GM21381 (cell line): ENCODE measurements around the gene ASCC3.

Experiments
- ATAC-seq: cut with Tn5 transposase; IDR thresholded peaks from one replicate; pipeline ENCODE4 v1.9.1; 2021; ENCODE audit warnings: mild to moderate bottlenecking, moderate library complexity; ENCODE audit not compliant: unreplicated experiment

Gene ASCC3

DNA sequence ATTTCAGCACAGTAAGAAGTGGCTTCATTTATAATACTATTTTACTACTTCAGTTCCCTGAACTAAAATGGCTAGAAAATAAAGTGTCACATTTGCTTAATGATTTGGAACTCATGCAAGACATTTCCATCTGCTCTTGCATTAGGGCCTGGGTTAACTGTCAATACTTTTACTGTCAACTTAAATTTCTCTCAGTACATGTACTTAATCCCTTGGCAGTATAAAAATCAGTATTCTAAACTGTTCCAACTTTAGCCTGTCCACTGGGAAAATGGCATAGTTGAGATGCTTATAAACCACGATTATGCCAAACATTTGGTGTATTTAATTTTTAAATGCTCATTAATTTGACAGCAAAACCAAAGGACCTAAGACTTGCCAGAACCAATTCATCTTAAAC, 154.5 kb downstream of the ASCC3 start:
- ATAC-seq, result no peak

DNA sequence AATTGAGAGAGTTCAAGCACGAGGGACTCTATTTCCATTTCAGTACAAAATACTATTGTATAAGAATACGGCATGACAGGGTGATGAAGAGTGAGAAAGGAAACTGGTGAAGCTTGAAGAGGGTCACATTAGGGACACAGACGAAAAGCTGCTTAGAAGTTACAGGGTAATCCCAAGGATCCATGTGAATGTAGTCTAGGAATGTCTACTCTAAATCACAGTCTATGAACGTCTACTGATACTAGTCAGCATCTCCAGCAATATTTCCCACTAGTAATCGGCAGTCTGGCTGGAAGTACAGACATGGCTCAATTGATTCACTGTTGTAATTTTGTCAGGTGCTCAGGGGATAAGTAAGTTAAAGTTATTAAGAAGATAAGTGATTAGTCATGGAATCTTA, 156.4 kb downstream of the ASCC3 start:
- ATAC-seq, result no peak

DNA sequence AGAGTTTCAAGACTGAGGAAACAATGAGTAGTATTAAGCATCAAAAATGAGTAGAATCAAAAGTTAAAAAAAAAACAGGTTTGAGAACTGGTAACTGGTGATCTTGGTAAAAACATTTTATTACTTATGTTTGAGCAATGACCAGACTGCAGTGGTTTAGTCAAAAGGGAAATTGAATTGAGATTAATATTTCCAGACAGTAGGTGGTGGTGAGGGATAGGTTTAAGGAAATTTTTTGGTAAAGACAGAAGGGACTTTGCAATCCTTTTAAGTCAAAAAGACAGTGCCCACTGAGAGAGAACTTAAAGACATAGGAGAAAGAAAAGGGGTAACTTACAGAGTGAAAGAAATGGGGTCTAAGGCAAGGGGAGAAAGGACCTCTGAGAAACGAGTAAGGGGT, 156.9 kb downstream of the ASCC3 start:
- no peak for ATAC-seq

DNA sequence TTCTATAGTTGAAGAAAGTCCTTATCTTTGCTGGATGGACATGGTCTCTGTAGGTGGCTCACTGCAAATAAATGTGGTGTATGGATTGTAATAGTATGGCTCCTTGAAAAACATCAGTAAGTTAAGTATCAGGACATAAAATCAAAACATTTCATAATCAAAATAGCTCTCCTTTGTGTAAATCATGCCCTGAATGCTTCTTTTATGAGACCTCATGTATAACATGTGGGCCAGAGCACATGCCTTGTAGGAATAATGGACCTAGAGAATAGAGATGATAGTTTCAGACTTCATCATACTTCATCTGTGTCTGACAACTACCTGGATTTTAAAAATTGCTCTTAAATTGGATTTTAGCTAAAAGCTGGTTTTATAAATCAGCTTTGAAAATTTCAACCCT, 159.9 kb downstream of the ASCC3 start:
- ATAC-seq, result no peak

DNA sequence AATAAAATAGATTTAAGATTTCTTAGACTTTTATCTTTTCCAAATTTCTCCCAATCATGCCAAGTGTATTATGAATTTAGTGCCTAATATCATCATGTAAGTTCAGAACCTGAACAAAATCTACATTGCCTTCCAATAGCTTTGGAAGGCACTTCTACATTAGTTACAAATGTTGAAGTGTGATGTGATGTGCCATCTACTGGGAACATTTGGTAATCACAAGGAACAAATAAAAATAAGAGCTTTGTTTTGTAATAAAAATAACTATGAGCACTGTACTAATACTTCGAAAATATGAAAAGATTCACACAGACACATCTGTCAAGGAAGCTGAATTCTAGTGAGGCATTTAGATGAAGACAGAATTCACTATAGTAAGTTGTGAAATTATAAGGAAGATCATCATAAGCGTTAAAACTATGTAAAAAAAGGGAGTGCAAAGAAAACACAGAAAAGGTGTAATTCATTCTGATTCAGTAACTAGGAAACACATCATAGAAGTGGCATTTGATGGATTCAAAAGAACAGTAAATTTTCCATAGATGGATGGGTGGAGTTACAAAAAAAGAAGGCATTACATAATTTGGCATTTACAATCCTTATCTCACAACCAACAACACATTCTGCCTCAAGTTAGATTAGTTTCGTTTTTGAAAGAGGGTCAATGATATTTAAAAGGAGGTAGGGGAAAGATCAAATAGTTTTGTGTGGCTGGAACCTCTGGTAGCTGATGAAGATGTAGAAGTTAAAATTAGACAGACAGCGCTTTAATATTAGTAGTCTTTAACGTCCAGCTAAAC, 161.0 kb downstream of the ASCC3 start:
- no peak for ATAC-seq

DNA sequence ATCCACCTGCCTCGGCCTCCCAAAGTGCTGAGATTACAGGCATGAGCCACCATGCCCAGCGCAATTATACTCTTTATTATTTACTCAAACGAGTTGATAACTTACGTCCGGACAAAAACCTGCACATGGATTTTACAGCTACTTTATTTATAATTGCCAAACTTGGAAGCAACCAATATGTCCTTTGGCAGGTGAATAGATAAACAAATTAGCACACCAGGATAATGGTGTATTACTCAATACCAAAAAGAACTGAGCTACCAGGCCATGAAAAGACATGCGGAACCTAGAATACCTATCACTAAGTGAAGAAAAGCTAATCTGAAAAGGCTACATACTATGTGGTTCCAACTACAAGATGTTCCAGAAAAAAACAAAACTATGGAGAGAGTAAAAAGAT, 168.1 kb downstream of the ASCC3 start:
- no peak for ATAC-seq

DNA sequence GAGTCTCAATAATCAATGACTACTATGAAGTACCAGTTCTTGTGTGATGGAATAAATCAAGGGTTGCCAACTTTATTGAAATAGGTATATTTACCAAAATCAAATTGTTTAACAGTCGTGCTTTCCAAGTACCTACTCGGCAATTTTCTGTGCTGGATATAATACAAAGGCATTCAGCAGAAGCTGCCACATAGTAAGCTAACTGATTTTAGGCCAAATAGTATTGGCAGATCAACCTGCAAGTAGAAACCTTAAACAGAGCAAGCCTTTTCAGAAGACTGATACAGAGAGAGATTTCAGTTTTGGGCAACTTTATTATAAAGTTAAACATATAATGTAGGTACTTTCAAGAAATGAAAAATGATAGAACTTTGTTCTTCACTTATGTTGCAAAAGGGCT, 174.6 kb downstream of the ASCC3 start:
- no peak for ATAC-seq

DNA sequence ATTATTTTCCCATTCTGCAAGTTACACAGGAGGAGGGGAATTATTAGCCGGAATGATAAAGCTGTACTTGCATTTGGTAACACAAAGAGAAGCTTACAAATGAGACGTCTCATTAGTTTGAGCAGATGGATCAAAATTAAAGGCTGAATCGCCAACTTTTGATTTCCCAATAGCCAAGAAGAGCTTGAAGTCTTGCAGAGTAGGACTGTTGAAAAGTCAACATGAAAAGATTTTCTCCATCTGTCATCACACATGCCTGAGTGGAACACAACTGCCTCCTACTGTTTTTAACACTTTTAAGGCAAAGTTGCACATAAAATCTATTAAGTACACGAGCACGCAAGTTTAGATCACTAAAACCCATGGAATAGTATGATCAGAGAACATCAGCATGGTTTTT, 176.2 kb downstream of the ASCC3 start:
- ATAC-seq, result no peak

DNA sequence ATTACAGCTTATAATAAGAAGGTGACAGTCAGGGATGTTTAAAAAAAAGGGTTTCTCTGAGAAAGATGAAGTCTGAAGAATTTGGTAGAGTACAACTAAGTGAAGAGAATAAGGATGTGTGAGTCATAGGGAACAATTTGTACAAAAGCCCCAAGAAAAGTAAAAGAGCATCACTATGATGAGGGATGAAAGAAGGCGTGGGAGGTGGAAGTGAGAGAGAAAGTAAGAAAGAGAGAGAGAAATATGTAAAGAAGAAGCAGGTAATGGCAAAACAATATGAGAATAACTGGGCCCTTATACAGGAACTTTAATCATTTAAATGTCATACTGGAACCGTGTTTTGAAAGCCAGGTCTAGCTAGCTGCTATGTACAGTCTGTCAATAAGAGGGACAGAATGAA, 179.4 kb downstream of the ASCC3 start:
- no peak for ATAC-seq

DNA sequence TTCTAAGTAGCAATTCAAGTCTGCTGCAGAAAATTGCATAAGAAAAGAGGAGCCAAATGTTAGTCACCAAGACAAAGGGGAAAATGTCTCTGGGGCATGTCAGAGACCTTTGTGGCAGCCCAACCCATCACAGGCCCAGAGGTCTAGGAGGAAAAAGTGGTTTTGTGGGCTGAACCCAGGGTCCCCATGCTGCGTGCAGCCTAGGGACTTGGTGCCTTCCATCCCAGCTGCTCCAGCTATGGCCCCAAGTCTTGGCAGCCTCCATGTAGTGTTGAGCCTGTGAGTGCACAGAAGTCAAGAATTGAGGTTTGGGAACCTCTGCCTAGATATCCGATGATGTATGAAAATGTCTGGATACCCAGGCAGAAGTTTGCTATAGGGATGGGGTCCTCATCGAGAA, 181.1 kb downstream of the ASCC3 start:
- no peak for ATAC-seq

DNA sequence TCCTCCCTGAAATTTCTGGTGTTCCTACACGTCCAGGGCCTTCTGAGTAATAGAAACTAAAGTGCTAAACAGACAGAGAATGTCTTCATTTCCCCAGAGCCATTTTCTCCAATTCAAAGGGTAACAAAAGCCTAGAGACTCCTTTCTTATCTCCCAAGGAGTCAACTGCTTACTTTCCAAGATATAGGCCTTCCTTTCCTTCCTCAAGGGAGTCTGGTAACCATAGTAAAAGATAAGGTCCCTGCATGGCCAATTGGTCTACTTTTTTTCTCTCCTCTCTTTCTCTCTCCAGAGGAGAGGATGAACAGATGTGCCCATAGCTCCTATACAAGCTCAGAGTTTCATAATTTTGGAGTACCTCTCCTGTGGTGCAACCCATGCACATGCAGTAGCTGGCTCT, 185.7 kb downstream of the ASCC3 start:
- no peak for ATAC-seq

DNA sequence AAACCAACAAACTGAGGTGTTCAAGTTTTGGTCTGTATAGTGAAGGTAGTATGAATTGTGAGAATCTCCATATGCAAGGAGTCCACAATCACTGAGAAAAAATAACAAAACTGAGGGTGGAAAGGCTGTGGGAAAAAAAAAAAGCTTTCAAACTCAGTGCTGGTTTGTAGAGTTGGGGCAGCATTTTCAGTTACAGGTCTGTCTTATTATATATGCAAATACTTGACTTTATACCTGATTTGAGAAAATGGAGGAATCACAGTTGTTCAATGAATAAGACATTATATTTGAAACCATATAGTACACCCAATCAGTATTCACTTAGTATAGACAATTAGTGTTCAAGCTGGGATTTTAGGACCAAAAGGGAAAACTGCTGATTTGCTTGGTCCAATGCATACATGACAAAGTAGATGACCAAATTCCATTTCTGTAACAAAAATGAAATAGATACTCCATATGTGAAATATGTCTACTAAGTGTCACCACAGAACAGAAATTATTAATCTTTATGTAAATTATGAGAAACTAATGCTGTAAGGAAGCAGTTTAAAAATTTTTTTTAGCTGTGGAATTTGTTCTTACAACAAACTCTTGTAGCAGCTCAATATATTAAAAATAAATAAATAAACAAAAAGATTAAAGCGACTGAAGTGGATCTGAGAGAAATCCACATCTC, 187.7 kb downstream of the ASCC3 start:
- peak; percentile 52 for ATAC-seq

DNA sequence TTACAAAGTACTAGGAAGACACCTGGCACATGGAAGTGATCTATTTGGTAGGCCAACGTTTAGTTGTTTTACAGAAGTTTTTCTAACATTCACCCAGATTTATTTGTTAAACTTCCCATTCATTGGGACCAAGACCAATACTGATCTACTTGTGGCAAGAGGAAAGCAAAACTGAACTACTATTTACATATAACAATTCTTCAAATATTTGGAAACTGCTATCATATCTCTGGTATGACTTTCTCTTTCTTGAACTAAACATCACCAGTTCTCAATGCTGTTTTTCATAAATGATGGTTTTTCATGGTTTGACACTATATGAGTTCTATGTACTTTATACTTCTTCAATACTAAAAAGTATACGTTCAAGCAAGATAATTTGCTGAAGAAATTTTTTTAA, 189.2 kb downstream of the ASCC3 start:
- ATAC-seq, result no peak

DNA sequence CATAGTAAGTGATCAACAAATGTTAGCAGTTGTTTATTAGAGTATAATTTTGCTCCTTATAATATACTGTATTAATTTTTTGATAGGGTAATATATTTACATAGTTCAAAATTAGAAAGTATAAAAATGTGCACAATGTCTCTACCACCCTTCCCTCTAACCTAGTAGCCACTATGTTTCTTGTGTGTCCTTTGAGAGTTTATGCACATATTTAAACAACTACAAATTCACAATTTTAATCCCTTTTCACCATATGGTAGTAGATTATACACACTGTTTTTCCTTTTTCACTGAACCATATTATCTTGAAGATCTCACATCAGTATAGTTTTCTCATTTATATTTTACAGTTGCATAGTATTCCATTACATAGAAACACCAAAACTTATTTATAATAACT, 194.9 kb downstream of the ASCC3 start:
- no peak for ATAC-seq

DNA sequence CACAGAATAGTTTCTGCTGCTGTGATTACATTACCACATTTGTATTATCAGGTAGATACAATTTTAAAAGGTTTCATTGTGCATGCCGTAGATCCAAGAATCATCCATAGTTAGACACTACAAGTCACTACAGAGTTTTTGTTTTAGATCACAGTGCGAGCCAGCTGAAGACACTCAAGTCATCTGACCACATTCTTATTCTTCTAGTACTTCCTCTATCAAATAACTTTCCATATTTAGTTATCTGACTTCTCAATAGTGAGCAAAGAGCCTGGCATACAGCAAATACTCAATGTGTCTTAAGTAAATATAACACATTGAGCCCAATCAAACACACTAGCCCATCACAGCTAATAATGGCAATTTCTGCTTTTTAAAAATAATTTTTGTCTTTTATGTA, 195.4 kb downstream of the ASCC3 start:
- no peak for ATAC-seq

DNA sequence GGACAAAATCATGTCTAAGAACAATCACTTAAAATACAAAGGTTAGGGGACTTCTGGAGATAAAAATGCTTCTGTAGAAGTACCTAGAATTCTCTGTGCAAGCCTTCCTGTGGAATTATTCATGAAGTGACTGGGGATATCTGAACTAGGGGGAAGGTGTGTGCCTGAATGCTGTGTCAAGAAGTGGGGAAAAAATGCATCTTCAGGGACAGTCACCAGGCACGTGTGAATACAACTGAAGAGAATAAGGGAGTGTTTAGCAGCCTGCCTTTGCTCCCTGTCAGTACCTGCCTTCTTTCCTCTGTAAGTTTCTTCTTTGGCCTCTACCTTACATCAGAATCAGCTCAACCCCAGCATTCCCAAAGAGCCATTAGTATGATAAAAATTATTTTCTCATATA, 201.0 kb downstream of the ASCC3 start:
- ATAC-seq, result no peak

DNA sequence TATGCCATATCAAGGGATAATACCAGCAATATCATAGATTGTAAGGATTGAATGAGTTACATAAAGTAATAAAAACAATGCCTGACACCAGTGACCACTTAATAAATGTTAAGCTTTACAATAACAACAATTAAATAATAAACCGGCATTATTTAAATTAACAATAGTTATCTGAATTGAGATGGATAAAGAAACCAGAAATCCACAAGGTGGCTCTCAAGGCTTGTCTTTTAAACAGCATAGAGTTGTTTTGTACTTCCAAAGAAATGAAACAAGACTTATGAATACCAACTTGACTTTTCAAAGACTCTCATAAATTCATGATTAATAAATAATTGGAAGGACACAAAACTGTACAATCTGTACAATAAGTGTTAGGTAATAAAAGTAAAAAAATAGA, 203.1 kb downstream of the ASCC3 start:
- no peak for ATAC-seq

DNA sequence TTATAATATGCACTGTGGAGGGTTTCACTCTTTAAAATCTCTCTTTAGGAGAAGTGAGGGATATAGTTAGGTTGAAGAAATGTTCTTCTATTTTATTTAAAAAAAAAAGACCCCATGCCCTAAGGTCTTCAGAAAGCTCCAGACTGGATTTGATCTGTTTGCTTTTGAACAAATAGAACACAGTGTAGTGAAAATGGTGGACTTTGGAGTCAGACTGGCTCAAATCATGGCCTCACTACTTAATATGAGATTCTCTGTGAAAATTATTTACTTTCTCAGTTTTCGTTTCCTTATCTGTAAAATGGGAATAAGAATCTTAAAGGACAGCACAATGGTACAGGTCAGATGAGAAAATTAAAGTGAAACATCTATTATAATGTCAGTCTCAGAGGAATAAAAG, 203.9 kb downstream of the ASCC3 start:
- ATAC-seq, result no peak

DNA sequence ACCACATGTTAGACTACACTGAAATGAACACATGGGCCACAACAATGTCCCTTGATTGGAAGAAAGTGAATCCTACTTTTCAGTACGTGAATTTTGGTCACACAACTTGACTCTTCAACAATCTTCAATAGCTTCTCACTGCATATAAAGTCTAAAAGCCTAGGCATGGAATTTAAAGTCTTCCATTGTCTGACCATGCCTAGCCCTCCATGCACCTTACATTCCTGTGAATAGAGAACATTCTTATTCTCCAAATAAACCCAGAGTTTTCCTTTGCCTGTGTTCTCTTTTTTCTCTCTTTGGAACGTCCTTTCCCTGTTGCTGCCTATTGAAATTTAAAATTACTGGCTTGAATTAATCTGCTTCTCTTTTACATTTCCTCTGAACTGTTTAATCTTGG, 207.5 kb downstream of the ASCC3 start:
- no peak for ATAC-seq

DNA sequence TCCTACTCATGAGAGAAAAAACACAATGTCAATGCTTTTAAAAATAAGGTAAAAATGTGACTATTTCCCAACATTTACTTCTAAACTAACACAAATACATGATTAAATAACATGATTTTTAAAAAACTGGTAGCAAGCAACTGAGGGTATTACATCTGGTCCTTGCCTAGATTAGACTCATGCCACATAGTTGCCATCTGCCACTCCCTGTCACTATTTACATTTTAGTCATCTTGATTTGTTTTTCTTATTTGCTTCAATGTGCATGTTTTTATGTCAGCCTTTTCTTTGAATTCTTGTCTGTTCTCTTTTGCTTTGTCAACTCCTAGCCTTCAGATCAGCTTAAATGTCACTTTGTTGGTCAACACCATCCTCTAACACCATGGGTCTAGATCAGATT, 209.4 kb downstream of the ASCC3 start:
- ATAC-seq, result no peak

DNA sequence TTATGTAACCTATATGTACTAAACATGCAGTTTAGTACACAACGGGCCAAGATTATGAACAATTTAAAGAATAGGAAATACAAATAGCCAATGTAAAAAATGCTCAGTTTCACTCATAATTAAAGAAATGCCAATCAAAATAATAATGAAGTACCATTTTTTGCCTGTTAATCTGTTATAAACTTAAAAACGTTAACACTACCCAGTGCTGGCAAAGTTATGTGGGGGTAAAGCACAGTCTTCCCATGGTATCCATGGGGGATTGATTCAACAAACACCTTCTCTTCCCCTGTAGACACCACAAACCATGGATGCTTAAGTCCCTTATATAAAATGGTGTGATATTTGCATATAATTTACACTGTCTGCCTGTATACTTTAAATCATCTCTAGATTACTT, 211.1 kb downstream of the ASCC3 start:
- no peak for ATAC-seq

DNA sequence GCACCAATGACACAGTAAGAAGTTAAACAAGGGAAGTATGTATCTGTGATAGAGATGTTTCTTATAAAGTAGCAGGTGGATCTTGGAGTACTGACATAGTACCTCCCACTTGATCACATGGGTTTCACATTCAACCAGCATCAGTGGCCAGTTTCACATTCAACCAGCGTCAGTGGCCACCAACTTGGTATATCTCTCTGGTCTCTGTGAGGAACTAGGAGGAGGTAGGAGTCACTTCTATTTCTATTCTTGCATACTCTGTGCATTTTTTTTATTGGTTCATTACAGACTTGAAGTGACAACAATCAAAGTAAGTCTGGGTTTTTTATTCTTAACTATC, 216.1 kb downstream of the ASCC3 start:
- peak; percentile 99 for ATAC-seq
